Right ventricle myocardium superior (tissue), 1 donor: Measurements from ENCODE around the gene PRR16. TPM values are rescaled to one million over a fixed set of nuclear protein-coding genes. Genes with fewer than 3 reads are reported as not detected.

Experiments used
- ATAC-seq: fragments of 200-7000 bp; cut with Tn5 transposase; one replicate; pipeline ENCODE4 v1.9.1; 2020; ENCODE audit warnings: mild to moderate bottlenecking; ENCODE audit not compliant: poor library complexity
- DNase-seq: peaks from one replicate; pipeline ENCODE4 v3.0.0-alpha.2; 2020
- intact Hi-C: fragments of 100-400 bp; cut with DNase I; formaldehyde crosslinking; loops from one replicate; pipeline ENCODE4 v1.11.2; 2022
- total RNA-seq: library from RNA; stranded (reverse); fragmentation: NEBNext Ultra II Directional; extraction: Animal tissue kit (Norgen Biotek cat#: 25700); gene quantifications from one replicate; pipeline ENCODE4 v1.2.1, GENCODE V29; 2021
- donor health status: DM: no; HTN: yes; CAD: no; lungs with severe emphysema.

PRR16 gene
- total RNA-seq, 1 donor from 2014 or later, result 14.2 TPM

DNA sequence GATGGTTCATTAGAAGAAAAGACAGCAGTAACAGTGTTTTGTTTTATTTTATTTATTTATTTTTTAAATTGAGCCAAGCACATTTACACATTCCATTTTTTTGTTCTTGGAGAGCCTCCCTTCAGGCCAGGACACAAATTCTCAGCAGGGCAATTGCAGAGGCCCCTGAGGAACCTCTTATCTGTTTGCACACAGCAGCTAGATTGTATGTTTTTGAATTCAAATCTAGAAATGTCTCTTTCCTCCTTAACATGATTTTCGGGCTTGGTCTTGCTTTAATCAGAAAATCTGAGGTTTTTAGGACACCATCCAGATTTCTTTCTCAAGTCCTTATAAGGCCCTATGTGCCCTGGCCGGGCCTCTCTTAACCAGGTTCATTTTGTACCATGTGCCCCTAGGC lies 76.0 kb downstream of the PRR16 start:
- ATAC-seq (no peak), DNase-seq (no peak)
- intact Hi-C loops, result no loop called here

DNA sequence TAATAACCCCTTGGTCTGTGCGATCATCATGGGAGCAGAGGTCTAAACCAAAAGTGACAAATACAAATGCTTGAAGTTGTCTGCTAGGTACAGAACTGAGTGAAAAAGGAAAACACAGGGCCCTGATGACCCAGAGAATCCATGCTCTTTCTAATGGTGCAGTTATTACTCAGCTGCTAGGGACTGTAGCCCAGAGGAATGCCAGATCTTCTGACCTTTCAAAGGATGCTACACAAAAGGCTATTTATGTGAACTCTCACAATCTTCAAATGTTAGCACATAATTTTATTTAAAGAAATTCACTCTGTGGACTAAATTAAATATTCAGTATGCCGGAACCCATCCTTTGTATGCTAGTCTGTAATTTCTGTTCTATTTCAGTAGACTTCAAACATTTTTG lies 79.9 kb downstream of the PRR16 start:
- ATAC-seq (no peak), DNase-seq (no peak)
- intact Hi-C loops, result no loop called here

DNA sequence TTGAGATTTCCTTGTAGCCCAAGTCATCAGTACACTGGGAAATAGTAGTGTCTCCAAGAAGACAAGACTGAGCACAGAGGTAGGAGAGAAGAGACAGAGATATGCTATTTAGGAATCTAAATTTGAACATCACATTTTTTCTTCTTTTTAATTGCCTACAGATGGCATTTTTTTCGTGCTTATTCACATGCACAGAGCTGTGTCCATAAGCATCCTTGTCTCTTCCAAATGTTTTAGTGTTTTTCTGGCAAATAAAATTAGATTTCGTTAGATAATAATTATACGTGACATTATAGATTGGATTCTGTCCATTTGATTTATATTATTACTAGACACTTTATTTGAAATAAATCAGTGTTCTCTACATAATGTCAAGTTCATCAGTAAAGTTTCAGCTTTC lies 80.9 kb downstream of the PRR16 start:
- ATAC-seq (no peak), DNase-seq (no peak)
- intact Hi-C loops, result no loop called here

DNA sequence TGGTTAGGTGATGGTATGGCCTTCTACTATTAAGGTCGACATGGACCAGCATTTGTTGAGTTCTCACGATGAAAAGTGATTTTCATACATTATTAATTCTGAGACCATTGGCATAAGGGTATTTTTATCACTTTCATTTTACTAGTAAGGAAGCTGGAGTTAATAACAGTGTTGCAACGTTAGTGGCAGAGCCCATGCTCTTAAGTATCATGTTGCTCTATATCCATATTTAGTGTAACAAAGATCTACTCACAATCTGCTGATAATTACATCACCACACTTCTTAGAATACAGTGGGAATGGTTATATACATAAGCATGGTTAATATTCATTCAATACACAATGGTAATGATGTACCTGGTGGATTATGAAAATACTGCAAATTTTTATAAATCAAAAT lies 81.9 kb downstream of the PRR16 start:
- DNase-seq, result no peak
- intact Hi-C loops, result no loop called here
- no peak for ATAC-seq

DNA sequence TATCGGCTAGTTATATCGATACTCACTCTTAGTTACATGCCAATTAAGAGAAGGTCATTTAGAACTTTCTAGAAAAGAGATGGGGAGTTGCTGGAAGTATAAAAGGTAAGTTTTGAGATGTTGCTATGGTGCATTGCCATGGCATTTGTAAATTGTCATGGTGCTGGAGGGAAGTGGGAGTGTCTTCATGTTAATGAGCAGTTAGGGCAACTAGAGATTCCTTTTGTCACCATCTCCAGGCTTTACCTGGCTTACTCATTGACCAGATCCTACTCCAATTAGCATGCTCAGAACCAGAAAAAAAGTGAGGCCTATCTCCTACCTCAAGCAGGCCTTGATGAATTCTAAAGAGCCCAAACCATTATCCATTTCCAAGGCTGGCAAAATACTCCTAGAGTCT lies 82.8 kb downstream of the PRR16 start:
- DNase-seq (no peak), ATAC-seq (no peak)
- intact Hi-C loops, result no loop called here

DNA sequence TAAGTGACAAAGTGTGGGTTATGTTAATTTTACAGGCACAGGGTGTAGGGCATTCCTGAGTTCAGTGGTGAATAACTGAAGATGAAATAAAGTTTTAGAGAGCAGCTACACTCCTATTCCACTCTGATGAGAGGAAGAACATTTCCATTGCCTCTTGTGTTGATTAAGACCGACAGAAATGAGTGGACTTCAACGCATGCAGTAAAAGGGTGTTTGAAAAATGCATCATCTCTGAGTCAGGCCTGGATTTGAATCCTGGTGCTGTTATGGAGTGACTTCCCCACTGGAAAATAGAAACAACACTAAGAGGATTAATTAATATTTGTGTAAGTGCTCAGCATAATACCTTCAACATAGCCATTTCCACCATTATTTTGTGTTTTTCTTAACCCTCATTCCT lies 86.3 kb downstream of the PRR16 start:
- DNase-seq (no peak), ATAC-seq (no peak)
- intact Hi-C loops, result no loop called here

DNA sequence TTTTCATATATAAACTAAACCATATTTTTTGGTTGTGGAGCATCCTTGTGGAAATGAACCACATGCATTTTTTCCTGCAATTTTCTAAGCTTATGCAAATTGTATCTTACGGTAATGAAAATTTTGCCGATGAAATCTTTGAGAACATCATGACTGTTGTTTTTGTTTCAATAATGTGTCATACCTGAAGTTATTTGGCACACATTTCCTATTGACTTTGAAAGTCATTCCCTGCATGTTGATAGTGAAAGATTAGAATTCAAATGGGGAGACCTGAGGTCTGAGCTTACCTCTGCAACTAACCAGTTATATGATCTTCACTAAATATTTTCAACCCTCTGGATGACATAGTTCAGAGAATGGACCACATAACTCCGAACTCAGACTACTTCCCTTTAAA lies 88.5 kb downstream of the PRR16 start:
- DNase-seq (no peak), ATAC-seq (no peak)
- intact Hi-C loops, result no loop called here

DNA sequence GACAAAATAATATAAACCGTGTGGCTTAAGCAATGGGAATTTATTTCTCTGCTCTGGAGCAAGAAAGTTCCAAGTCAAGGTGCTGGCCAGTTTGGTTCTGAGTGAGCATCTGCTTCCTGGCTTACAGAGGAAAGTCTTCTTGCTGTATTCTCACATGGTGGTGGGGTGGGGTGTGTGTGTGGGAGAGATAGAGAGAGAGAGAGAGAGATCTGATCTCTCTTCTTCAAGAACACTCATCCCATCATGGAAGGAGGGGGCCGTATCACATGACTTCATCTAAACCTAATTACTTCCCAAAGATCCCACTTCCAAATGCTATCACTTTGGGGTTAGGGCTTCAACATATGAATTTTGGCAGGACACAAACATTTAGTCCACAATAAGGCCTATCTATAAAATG lies 91.2 kb downstream of the PRR16 start:
- DNase-seq, result no peak
- intact Hi-C loops, result no loop called here
- ATAC-seq, result no peak

DNA sequence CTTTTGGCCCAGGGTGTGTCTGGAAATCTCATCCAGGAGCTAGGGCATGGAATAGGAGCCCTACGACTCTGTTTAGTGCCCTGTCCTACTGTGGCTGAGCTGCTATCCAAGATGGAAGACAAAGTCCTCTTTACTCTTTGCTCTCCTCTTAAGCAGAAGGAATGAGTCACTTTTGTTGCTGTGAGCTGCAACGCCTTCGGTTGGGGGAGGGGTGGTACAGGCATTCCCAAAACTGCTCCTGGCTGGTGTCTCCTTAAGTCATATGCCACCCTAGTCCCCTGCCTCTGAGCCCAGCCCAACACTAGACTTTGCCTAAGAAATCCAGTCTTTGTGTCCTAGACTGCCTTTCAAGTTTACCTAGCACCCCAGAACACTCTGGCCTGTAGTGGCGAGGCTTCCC lies 99.9 kb downstream of the PRR16 start:
- no peak for ATAC-seq
- intact Hi-C loops, result no loop called here
- no peak for DNase-seq

DNA sequence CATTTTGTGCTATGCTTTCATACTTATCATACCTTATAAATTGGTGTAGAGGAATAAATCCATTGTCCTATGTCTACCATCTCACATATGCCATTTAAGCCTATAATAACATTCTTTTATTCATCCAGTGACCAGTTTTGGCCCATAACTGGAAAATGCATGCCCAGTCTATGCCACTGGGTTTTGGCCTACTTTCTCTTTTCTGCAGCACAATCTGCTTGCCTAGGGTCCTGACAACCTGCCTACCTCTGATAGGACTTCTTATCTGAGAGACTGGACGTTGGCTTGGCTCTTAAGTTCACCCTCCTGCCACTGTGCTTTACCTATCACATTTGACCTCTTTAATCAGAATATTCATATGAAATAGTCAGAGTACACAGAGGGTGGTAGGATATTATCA lies 103.0 kb downstream of the PRR16 start:
- no peak for DNase-seq
- intact Hi-C loops, result no loop called here
- no peak for ATAC-seq

DNA sequence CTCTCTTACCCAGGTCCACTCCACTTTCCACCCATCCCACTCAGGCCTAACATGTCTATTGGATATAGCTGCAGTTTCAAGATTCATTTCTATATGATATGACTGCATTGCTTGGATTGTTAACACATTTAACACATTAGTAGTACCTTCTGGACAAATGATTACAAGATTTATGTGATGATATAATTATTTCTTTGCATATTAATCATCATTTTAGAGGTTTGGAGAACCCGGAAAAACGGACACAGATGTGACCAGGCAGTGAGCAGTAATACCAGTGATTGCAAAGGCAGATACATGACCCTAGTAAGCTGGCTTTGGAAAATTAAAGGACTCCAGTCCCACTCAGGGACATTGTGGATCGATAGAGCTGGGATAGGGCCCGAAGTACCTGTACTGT lies 103.8 kb downstream of the PRR16 start:
- ATAC-seq (no peak), DNase-seq (no peak)
- intact Hi-C loops, result no loop called here

DNA sequence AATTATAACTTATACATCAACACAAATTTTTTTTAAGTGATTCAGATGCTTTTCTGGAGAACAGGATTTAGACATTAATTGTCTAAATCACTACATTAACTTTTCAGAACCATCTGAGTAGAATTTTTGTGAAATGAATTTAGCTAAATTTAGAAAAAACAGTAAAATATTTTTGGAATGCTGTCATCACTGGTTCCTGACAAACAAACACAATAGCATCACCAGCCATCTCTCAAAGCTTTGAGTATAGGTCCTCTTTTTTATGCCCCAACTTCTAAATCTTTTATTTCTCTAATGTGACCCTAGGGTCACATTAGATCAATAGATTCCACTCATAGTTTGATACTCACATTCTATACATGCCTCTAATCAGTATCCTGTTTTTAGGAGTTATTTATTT lies 104.6 kb downstream of the PRR16 start:
- ATAC-seq (no peak), DNase-seq (no peak)
- intact Hi-C loops, result no loop called here

DNA sequence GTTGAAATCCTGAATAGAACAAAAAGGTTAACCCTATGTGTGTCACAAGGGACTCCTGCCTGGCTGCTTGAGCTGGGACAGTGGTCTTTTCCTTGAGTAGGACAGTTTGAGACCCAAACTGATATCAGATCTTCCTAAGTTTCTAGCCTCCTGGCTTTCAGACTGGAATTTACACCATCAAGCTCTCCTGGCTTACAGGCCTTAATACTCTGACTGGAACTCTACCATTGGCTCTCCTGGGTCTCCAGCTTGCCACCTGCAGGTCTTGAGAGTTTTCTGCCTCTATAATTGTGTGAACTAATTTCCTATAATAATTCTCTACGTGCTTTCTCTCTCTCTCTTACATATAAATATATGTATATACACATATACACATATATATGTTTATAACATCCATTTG lies 112.5 kb downstream of the PRR16 start:
- no peak for ATAC-seq
- DNase-seq, result no peak
- intact Hi-C loops, result no loop called here

DNA sequence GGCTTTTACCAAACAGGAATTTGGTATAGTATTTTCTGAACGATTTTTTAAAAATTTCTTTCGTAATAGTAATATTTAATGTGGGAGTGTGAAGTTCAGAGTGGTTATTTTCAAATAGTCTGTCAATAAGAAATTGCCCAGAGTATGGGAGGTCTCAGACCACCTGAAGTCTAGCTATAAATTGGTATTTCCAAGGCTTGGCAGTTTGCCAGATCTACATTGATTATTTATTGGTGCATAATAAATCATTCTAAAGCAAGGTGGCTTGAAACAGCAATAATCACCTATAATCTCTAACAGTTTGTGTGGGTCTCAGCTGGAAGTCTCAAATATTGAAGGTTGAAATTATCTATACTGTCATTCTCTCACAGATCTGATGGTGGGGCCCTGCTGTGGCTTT lies 118.5 kb downstream of the PRR16 start:
- intact Hi-C loops, result no loop called here
- DNase-seq, result no peak

DNA sequence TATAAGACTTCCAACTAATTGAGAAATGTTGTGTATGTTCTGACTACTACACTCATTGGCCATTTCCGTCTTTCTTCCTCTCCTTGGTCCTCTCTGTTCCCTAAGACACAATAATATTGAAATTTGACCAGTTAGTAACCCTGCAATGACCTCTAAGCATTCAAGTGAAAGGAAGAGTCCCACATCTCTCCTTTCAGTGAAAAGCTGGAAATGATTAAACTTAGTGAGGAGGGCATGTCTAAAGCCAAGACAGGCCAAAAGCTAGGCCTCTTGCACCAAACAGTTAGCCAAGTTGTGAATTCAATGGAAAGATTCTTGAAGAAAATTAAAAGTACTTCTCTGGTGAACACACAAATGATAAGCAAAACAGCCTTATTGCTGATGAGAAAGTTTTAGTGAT lies 122.5 kb downstream of the PRR16 start:
- no peak for ATAC-seq
- intact Hi-C loops, result no loop called here
- DNase-seq, result no peak

More for the DNA sequence above, 118.5 kb downstream of the PRR16 start:
- no peak for ATAC-seq

DNA sequence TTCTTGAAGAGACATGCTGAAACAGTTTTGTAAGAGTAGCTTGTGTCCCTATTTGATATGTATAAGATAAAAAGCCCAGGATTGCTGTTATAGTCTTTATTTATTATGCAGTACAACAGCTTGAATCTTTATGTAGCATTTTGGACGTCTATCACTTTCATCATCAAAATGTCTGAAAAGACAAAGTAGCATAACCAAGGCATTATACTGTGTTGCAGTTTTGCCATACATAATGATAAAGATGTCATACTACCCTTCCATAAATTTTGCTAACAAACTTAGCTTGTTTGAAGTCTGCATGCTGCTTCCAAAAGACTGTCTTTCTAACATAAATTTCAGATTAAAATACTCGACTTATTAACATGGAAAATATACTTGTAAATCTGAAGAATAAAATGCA lies 127.8 kb downstream of the PRR16 start:
- DNase-seq (no peak), ATAC-seq (no peak)
- intact Hi-C loops, result no loop called here

DNA sequence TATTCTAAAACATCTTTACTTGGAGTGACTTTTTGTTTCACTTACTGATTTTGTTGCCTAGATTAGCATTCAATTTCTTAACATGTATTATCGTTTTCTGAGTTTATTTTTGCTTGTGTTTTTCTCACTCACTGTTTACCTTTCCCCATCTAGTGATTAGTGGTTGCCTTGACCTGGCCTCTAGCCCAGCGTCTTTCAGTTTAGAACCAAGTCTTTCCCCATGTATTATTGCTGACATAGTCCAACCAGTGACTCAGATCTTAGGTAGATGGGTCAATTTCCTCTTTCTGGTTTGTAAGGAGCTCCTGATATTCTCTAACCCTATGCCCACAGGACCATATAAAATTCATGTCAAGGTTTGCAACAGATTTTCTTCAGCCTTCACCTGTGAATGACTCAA lies 135.5 kb downstream of the PRR16 start:
- ATAC-seq (no peak), DNase-seq (no peak)
- intact Hi-C loops, result no loop called here

DNA sequence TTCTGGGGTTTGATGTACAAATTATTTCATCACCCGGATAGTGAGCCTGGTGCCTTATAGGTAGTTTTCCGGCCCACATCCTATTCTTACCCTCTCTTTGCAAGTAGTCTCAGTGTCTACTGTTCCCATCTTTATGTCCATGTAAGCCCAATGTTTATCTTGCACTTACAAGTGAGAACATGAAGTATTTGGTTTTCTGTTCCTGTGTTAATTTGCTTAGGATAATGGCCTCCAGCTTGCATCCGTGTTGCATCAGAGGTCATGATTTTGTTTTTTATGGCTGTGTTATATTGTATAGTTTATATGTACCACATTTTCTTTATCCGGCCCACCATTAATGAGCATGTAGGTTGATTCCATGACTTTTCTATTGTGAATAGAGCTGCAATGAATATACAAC lies 136.5 kb downstream of the PRR16 start:
- intact Hi-C loops, result no loop called here
- DNase-seq, result no peak

DNA sequence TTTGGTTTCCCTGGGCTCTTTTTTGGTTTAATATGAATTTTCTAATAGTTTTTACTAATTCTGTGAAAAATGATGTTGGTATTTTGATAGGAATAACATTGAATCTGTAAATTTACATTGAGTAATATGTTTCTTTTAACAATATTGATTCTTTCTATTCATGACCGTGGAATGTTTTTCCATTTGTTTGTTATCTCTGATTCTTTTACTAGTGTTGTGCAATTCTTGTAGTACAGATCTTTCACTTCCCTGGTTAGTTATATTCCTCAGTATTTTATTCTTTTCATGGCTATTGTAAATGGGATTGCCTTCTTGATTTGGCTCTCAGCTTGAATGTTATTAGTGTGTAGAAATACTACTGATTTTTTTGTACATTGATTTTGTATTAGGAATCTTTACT lies 137.9 kb downstream of the PRR16 start:
- DNase-seq (no peak), ATAC-seq (no peak)
- intact Hi-C loops, result no loop called here

More for the DNA sequence above, 136.5 kb downstream of the PRR16 start:
- no peak for ATAC-seq

DNA sequence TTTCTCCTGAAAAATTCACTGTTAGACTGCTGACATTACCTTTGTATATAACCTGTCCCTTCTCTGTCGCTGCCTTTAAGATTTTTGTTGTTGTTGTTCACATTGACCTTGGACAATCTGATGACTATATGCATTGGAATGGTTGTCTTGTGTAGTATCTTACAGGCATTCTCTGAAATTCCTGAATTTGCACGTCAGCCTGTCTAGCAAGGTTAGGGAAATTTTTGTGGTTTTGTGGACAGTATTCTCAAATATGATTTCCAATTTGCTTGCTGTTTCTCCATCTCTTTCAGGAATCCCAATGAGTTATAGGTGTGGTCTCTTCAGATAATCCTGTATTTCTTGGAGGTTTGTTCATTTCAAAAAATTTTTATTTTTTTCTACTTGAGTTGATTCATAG lies 140.8 kb downstream of the PRR16 start:
- no peak for ATAC-seq
- intact Hi-C loops, result no loop called here
- DNase-seq, result no peak

DNA sequence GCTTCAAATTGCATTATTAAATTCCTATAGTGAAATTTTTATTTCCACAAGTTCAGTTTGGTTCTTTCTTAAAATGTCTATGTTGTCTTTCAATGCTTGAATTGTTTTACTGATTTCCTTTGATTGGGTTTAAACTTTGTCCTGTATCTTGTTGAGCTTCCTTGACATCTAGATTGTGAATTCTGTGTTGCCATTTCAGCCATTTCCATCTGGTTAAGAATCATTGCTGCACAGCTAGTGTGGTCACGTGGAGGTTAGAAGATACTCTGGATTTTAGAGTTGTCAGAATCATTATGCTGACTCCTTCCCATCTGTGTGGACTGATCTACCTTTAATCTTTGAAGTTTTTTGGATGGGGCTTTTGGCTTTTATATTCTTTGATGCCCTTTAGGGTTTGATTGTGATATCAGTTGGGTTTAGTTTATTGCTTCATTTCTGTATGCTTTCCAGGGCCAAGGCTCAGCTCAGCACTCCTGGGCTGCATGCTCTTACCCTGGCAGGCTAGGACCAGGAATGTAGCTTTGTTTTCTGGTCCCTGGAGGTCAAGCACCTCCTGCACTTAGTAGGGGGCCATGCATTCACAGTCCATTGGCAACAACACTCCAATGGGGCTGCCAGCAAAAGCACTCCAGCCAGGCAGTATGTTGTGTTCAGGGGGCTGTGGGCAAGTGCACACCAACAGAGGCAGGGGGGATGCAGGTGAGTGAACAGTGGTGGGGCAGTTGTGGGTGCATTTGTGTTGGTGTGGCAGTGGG lies 141.4 kb downstream of the PRR16 start:
- ATAC-seq (no peak), DNase-seq (no peak)
- intact Hi-C loops, result no loop called here
